Measurements from ENCODE around the gene PTPRCAP. TPM values are rescaled to one million over a fixed set of nuclear protein-coding genes. Genes with fewer than 3 reads are reported as not detected.

The PTPRCAP gene
- total RNA-seq, 2 experiments from 2014 or later, result 351 to 371 TPM

DNA sequence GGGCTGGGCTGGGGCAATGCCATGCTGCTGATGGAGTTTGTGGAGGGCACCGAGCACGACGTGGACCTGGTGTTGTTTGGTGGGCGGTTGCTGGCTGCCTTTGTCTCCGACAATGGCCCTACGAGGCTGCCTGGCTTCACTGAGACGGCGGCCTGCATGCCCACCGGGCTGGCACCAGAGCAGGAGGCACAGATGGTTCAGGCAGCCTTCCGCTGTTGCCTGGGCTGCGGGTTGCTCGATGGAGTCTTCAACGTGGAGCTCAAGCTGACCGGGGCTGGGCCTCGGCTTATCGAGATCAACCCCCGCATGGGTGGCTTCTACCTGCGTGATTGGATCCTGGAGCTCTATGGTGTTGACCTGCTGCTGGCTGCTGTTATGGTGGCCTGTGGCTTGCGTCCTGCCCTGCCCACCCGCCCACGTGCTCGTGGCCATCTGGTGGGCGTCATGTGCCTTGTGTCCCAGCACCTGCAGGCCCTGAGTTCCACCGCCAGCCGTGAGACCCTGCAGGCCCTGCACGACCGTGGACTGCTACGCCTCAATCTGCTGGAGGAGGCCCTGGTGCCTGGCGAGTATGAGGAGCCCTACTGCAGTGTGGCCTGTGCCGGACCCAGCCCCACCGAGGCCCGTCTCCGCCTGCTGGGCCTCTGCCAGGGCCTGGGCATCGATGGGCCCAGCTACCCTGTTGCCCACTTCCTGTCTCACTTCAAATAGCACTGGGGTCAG, 13.4 kb downstream of the PTPRCAP start:
- Mint-ChIP-seq H3K9me3 (no peaks in the 10 kb centered on the region), H3K4me1 (peaks cover 25% of the 10 kb centered on the region), H3K4me3 (no peak overlapping the region), H3K36me3 (peaks cover 2% of the 10 kb centered on the region), H3K27ac (no peak overlapping the region), H3K27me3 (no peaks in the 10 kb centered on the region)
- POLR2A ChIA-PET, result interaction anchor here (0.9 to 16.1 kb wide), 7 partner anchors 10 to 59 kb away, joined by 3 to 412 read pairs (median 4); partner anchors contain the start of genes AIP, PPP1CA, PTPRCAP and RPS6KB2
- DNase-seq (no peak), ATAC-seq (ENCODE audit: low read depth) (no peak)

DNA sequence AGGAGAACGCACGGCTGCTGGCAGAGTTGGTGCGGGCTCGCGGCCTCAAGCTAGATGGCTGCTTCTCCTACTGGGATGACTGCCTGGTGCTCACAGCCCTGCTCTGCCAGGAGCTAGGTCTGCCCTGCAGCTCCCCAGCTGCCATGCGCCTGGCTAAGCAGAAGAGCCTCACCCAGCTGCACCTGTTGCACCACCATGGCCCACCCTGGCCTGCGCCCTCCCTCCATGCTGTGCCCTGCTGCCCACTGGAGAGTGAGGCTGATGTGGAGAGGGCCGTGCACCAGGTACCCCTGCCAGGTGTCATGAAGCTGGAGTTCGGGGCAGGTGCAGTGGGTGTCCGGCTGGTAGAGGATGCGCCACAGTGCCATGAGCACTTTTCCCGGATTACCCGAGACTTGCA, 14.0 kb downstream of the PTPRCAP start:
- no peak overlapping the region for H3K27ac Mint-ChIP-seq
- H3K9me3 Mint-ChIP-seq, result no peaks in the 10 kb centered on the region
- peaks cover 28% of the 10 kb centered on the region for H3K4me1 Mint-ChIP-seq
- H3K4me3 Mint-ChIP-seq, result no peak overlapping the region
- peaks cover 2% of the 10 kb centered on the region for H3K36me3 Mint-ChIP-seq
- POLR2A ChIA-PET, result interaction anchor here (1.0 to 16.1 kb wide), 4 partner anchors 11 to 22 kb away, joined by 4 to 412 read pairs (median 13); partner anchors contain the start of genes PPP1CA, PTPRCAP, RPS6KB2 and TBC1D10C
- ATAC-seq (ENCODE audit: low read depth) (no peak), DNase-seq (no peak)
- H3K27me3 Mint-ChIP-seq, result no peaks in the 10 kb centered on the region

DNA sequence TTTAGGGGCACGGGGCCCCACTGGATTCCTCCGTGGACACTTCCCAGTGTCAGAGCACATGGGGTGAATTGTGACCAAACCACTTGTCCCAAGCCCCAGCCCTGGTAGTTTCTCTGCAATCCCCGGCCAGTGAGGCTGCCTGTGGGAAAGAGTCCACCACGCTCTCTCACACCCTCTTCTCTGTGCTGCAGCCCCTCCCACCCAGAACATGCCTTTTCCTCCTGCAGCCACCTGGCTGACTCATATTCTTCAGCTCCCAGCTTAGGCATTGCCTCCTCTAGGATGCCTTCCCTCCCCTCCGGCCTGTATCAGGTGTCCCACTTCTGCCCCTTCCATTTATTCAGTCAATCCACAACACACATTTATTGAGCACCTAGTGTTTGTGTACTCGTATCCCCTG, 14.6 kb downstream of the PTPRCAP start:
- Mint-ChIP-seq H3K4me1 (peaks cover 33% of the 10 kb centered on the region), H3K4me3 (no peak overlapping the region), H3K36me3 (peaks cover 2% of the 10 kb centered on the region), H3K9me3 (no peaks in the 10 kb centered on the region), H3K27me3 (no peaks in the 10 kb centered on the region), H3K27ac (no peak overlapping the region)
- POLR2A ChIA-PET, result interaction anchor here (1.0 to 16.1 kb wide), 4 partner anchors 11 to 21 kb away, joined by 4 to 412 read pairs (median 13); partner anchors contain the start of genes PPP1CA, PTPRCAP, RPS6KB2 and TBC1D10C
- ATAC-seq (ENCODE audit: low read depth) (no peak), DNase-seq (no peak)

DNA sequence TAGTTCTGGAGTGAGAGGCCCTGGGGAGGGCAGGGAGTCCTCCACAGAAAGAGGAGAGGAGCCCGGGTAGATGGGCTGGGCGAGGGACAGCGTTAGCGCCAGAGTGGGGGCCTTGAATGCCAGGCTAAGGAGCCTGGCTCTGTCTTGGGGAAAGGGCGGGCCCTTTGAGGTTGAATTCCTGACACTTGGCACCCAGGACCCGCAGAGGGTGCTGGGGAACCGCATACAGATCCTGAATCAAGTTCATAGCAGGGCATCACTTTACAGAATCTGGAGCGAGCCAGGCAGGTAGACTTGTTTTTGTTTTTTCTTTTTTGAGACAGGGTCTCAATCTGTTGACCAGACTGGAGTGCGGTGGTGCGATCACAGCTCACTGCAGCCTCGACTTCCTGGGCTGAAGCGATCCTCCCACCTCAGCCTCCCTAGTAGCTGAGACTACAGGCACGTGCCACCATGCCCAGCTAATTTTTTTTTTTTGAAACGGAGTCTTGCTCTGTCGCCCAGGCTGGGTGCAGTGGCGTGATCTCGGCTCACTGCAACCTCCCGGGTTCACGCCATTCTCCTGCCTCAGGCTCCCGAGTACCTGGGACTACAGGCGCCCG, 16.0 kb downstream of the PTPRCAP start:
- ATAC-seq (ENCODE audit: low read depth), result no peak
- Mint-ChIP-seq H3K9me3 (no peaks in the 10 kb centered on the region), H3K27me3 (no peaks in the 10 kb centered on the region), H3K4me3 (peak overlapping the region; percentile 84), H3K27ac (peak overlapping the region; percentile 90), H3K4me1 (peaks cover 37% of the 10 kb centered on the region), H3K36me3 (peaks cover 2% of the 10 kb centered on the region)
- POLR2A ChIA-PET, result interaction anchor here (1.9 to 16.1 kb wide), 7 partner anchors 9 to 83 kb away, joined by 10 to 412 read pairs (median 36); partner anchors contain the start of genes AIP, PITPNM1, PPP1CA and PTPRCAP
- no peak for DNase-seq

DNA sequence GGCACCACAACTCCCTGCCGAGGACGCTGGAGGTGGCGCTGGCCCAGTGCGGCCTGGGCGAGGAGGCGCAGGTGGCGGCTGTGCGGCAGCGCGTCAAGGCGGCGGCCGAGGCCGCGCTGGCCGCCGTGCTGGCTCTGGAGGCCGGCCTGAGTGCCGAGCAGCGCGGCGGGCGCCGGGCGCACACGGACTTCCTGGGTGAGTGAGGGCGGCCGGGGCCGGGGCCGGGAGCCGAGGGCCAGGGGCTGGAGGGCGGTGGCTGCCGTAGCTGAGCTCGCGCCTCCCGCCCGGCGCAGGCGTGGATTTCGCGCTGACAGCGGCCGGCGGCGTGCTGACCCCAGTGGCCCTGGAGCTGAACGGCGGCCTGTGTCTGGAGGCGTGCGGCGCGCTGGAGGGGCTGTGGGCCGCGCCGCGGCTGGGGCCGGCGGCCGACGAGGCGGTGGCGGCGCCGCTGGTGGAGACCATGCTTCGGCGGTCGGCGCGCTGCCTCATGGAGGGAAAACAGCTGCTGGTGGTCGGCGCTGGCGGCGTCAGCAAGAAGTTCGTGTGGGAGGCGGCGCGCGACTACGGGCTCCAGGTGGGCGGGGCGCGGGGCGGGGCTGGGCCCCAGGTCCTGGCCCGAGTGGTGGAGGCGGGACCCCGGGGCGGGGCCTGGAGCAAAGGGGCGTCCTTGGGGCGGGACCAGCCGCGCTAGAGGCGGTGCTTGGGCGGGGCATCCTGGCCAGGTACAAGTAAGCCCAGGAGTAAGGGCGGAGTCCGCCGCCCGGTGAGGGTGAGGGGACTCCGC, 16.6 kb downstream of the PTPRCAP start:
- POLR2A ChIA-PET, result interaction anchor here (0.8 to 16.1 kb wide), 9 partner anchors 9 to 84 kb away, joined by 3 to 412 read pairs (median 30); partner anchors contain the start of genes AIP, PITPNM1, POLD4 and PPP1CA
- Mint-ChIP-seq H3K4me1 (peaks cover 43% of the 10 kb centered on the region), H3K27ac (peak overlapping the region; percentile 90), H3K36me3 (no peaks in the 10 kb centered on the region), H3K4me3 (peak overlapping the region; percentile 84), H3K27me3 (no peaks in the 10 kb centered on the region), H3K9me3 (no peaks in the 10 kb centered on the region)
- peak; percentile 75 for ATAC-seq (ENCODE audit: low read depth)
- peak; percentile 100 for DNase-seq

DNA sequence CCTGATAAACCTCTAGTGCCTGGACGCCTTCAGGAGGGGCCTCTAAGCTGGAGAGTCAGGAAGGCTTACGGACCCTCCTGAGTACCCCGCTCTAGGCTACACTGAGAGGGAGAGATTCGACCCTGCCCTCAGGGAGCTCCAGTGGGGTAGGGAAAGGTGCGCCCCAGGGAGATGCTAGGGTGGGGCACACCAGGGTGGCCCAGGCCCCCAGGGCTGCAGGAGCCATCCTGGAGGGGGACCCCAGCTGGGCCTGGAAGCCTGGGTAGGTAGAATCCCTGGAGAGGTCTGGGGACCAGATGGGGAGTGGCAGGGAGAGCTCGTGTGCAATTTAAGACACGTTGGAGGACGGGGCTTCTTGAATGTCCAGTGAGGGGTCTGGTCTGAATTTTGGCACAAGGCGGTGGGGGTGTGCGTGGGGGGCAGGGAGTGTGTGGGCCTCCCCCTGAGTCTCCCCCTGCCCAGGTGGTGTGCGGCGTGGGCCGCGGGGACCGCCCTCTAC, 17.3 kb downstream of the PTPRCAP start:
- Mint-ChIP-seq H3K4me1 (peaks cover 43% of the 10 kb centered on the region), H3K36me3 (no peaks in the 10 kb centered on the region), H3K27ac (peak overlapping the region; percentile 88), H3K9me3 (no peaks in the 10 kb centered on the region), H3K27me3 (no peaks in the 10 kb centered on the region), H3K4me3 (peak overlapping the region; percentile 84)
- ATAC-seq (ENCODE audit: low read depth), result no peak
- peak; percentile 58 for DNase-seq
- POLR2A ChIA-PET, result interaction anchor here (0.8 to 16.1 kb wide), 12 partner anchors 8 to 85 kb away, joined by 3 to 412 read pairs (median 13); partner anchors contain the start of genes AIP, PITPNM1, POLD4 and PPP1CA

DNA sequence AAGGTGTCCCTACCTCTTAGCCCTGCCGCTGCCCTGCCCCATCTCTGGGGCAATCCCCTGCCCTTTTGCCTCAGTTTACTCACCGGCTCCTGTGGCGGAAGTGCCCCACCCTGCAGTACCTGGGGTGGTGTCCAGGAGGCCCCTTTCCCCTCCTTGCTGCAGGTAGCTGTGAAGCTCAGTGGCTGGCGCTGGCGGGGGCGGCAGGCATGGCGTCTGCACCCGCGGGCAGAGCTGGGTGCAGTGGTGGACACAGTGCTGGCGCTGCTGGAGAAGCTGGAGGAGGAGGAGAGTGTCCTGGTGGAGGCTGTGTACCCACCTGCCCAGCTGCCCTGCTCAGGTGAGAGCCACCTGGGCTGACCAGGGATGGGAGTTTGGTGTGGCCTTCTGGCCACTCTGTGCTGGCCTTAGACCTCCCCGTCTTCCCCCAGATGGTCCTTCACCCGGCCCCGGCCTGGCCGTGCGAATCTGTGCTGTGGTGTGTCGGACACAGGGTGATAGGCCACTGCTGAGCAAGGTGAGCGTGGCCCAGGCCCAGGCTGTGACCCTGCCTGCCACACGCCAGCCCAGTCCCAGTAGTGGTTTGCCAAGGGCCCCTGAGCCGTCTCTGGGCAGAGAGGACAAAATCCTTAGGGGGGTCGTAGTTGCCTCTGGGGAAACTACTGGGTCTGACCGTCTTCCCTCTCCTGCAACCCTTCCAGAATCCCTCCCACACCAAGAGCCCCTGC, 18.0 kb downstream of the PTPRCAP start:
- Mint-ChIP-seq H3K27ac (peak overlapping the region; percentile 88), H3K4me1 (peaks cover 43% of the 10 kb centered on the region), H3K9me3 (no peaks in the 10 kb centered on the region), H3K36me3 (no peaks in the 10 kb centered on the region), H3K27me3 (no peaks in the 10 kb centered on the region), H3K4me3 (peak overlapping the region; percentile 84)
- DNase-seq, result no peak
- POLR2A ChIA-PET, result interaction anchor here (0.8 to 16.1 kb wide), 13 partner anchors 7 to 86 kb away, joined by 3 to 412 read pairs (median 10); partner anchors contain the start of genes AIP, PITPNM1, POLD4 and PPP1CA
- no peak for ATAC-seq (ENCODE audit: low read depth)

DNA sequence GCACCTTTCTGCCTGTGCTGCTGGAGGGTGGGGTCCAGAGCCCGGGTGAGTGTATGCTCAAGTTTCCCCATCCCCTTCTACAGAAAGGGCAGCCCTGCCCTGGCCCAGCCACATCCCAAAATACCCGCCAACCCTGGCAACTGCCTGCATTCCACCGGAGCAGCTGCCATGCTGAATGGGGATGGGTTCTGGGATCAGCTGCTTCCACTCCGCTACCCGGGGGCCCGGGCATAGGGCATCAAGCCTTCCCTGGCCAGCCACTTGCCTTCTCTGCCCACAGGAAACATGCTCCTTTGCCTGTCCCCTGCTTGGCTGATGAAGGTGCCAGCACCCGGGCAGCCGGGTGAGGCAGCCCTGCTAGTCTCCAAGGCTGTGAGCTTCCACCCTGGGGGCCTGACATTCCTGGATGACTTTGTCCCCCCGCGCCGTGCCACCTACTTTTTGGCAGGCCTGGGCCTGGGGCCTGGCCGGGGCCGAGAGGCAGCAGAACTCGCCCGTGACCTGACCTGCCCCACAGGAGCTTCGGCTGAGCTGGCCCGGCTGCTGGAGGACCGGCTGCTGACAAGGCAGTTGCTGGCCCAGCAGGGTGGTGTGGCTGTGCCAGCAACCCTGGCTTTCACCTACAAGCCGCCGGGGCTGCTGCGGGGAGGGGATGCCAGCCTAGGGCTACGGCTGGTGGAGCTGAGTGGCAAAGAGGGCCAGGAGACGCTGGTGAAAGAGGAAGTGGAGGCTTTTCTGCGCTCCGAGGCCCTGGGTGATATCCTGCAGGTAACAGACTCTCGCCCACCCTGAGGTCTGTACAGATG, 18.8 kb downstream of the PTPRCAP start:
- ATAC-seq (ENCODE audit: low read depth) (no peak), DNase-seq (peak; percentile 65)
- H3K27ac Mint-ChIP-seq, result peak overlapping the region; percentile 88
- peak overlapping the region; percentile 84 for H3K4me3 Mint-ChIP-seq
- POLR2A ChIA-PET, result interaction anchor here (0.7 to 16.1 kb wide), 11 partner anchors 11 to 87 kb away, joined by 3 to 412 read pairs (median 10); partner anchors contain the start of genes AIP, GPR152, PITPNM1 and PPP1CA
- H3K9me3 Mint-ChIP-seq, result no peaks in the 10 kb centered on the region
- no peaks in the 10 kb centered on the region for H3K36me3 Mint-ChIP-seq
- peaks cover 41% of the 10 kb centered on the region for H3K4me1 Mint-ChIP-seq
- H3K27me3 Mint-ChIP-seq, result no peaks in the 10 kb centered on the region

DNA sequence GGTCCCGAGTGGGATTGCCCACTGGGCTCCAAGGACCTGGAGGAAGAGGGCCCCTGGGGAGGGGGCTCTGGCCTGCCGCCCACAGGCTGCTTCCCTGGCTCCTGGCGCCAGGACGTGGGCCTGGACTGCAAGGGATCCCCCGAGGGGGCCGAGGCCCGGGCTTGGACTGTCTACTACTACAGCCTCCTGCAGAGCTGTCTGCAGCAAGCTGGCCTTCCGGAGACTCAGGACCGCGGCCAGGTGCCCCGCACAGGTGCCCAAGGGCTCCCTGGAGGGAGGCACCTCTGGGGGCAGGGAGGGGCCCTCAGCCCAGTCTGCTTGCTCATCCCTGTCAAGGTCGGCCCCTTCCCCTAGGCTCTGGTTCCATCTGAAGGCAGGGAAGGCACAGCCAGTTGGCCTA, 20.1 kb downstream of the PTPRCAP start:
- H3K4me3 Mint-ChIP-seq, result peak overlapping the region; percentile 84
- POLR2A ChIA-PET, result interaction anchor here (0.6 to 16.1 kb wide), 6 partner anchors 9 to 67 kb away, joined by 3 to 412 read pairs (median 80); partner anchors contain the start of genes AIP, PPP1CA, PTPRCAP and RPS6KB2

DNA sequence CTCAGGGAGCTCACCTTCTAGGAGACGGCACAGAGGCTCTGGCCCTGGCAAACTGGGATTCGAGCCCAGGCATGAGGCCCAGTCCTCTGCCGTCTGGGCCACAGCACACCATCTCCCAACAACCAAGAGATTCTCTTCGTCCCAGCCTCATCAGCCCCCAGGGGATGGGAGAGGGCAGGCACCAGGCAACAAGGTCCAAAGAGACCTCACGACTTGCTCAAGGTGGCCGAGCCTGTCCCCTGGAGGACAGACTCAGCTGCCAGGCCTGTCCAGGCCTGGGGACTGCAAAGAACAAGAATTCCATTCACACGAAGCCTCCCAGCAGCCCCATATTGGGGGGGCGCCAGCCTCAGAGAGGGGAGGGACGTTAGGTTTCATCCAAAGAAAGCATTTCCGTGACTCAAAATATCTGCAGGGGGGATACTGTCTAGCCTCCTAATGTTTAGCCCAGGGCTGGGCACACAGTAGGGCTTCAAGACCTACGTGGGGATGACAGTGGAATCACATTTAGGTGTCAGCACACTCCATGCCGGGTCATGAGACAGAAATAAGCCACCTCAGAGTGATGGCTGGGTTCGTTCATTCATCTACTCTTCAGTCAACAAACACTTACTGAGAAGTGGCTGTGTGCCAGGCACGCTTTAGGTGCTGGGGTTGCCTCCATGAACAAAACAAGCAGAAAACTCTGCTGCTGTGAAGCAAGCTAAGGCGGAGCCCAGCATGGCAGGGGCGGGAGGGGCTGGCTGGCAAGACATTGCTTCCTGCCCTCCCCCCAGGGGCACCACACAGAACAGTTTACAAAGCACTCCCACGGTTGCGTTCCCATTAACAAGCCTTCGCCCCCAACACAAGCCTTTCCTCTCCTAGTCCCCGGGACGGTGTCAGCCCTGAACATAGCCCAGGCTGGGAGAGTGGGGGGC, 20.8 kb downstream of the PTPRCAP start:
- Mint-ChIP-seq H3K9me3 (no peaks in the 10 kb centered on the region), H3K4me3 (peak overlapping the region; percentile 78), H3K27me3 (no peaks in the 10 kb centered on the region), H3K27ac (peak overlapping the region; percentile 80), H3K36me3 (no peaks in the 10 kb centered on the region), H3K4me1 (peaks cover 53% of the 10 kb centered on the region)
- ATAC-seq (ENCODE audit: low read depth), result peak; percentile 2
- DNase-seq, result peak; percentile 57
- POLR2A ChIA-PET, result interaction anchor here (0.6 to 16.1 kb wide), 6 partner anchors 9 to 68 kb away, joined by 3 to 412 read pairs (median 80); partner anchors contain the start of genes AIP, PPP1CA, PTPRCAP and RPS6KB2

More for the DNA sequence above, 20.1 kb downstream of the PTPRCAP start:
- H3K36me3 Mint-ChIP-seq, result no peaks in the 10 kb centered on the region
- peak overlapping the region; percentile 88 for H3K27ac Mint-ChIP-seq
- ATAC-seq (ENCODE audit: low read depth) (no peak), DNase-seq (peak; percentile 41)
- H3K27me3 Mint-ChIP-seq, result no peaks in the 10 kb centered on the region
- no peaks in the 10 kb centered on the region for H3K9me3 Mint-ChIP-seq
- H3K4me1 Mint-ChIP-seq, result peaks cover 46% of the 10 kb centered on the region
